ENCODE results near the gene CRTC3. TPM values are rescaled to one million over a fixed set of nuclear protein-coding genes. Genes with fewer than 3 reads are reported as not detected.

CRTC3 gene
- total RNA-seq, 4 donors from 2014 or later: 26.9 to 54.5 (median 42.1) TPM

DNA sequence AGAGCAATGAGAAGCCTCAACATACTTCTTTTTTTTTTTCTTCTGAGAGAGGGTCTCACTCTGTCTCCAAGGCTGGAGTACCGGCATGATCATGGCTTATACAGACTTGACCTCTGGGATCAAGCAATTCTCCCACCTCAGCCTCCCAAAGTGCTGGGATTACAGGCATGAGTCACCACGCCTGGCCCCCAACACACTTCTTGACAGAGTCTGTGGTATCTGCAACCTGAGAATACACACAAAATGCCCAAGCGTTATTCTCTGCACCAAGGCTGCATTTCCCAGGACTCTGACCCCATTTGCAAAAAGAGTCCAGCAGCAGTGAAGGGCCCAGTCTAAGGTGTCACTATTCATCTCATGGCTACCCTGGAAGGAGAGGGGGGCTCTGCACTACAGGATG is 144.8 kb downstream of the CRTC3 start:
- TF ChIP-seq, protein P1, sequence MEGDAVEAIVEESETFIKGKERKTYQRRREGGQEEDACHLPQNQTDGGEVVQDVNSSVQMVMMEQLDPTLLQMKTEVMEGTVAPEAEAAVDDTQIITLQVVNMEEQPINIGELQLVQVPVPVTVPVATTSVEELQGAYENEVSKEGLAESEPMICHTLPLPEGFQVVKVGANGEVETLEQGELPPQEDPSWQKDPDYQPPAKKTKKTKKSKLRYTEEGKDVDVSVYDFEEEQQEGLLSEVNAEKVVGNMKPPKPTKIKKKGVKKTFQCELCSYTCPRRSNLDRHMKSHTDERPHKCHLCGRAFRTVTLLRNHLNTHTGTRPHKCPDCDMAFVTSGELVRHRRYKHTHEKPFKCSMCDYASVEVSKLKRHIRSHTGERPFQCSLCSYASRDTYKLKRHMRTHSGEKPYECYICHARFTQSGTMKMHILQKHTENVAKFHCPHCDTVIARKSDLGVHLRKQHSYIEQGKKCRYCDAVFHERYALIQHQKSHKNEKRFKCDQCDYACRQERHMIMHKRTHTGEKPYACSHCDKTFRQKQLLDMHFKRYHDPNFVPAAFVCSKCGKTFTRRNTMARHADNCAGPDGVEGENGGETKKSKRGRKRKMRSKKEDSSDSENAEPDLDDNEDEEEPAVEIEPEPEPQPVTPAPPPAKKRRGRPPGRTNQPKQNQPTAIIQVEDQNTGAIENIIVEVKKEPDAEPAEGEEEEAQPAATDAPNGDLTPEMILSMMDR (IDR thresholded peaks at IDR 0.05; ENCODE audit: low read depth): no peak

DNA sequence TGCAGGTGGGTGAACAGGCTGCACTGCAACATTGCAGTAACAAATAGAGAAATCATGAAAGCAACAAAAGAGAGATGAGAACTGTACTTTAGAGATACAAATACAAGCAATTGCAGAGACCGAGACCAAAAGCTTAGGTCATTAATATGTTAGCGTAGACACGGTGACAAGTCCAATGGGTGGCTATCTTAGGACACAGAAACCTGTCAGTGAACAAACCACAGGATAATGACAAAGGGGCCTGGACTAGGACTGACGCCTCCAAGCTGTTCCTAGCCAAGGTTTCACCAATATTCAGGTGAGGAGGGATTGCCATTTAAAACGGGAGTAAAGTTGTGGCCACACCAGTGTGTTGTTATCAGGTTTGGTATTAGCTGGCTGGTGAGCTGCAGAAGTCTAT is 145.7 kb downstream of the CRTC3 start:
- TF ChIP-seq, protein P1 (IDR thresholded peaks at IDR 0.05; ENCODE audit: low read depth): no peak

DNA sequence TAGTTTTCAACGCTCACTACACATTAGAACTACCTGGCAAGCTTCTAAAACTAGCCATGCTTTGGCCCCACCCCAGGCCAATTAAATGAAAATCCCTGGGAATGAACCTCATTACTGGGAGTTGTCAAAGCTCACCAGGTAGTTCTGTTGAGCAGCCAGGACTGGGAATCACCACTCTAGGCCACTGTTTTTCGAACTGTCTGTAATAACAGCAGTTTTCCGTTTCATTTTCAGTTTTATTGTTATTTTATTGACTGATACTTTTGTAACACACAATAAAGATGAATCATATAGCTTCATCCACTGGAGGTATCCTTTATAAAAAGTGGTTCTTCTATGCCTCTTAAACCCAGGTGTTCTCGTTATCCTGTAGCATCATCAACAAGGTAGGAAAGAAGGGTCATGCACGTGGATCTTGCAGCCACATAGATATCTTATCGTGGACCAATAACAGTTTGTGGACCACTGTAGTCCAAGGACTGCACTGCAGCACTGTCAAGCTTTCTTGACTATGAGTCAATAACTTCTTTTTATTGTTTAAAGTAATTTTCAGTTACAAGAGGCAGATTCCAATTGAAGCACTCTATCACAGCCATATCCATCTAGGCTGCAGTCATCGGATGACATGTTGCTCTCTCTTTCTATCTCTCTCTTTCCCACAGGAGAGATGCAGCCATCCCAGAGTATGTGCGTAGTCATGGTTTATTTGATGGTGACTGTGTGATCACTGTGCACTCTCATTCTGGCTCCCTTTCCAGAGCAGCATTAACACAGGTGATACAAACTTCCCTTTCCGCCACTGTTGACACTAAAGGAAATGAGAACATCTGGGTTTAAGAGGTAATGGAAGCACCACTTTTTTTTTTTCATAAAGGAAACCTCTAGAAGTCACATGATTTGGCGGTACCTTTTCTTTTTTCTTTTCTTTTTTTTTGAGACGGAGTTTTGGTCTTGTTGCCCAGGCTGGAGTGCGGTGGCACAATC is 148.4 kb downstream of the CRTC3 start:
- TF ChIP-seq, protein P1 (IDR thresholded peaks at IDR 0.05; ENCODE audit: low read depth): no peak

DNA sequence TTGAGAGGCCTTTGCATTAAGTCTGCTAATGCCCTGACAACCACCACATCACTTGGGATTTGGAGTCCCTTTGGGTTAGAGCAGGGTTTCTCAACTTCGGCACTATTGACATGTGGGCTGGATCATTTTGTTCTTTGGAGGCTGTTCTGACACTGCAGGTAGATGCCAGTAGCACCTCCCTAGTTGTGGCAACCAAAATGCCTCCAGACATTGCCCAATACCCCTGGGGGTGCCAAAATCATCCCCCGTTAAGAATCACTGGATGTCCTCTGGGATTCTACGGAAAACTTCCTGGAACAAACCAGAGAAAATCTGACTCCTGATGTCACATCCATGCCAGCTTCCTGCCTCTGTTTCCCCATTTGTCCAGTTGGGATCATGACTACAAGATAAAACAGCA is 150.2 kb downstream of the CRTC3 start:
- TF ChIP-seq, protein P1 (IDR thresholded peaks at IDR 0.05; ENCODE audit: low read depth): no peak

DNA sequence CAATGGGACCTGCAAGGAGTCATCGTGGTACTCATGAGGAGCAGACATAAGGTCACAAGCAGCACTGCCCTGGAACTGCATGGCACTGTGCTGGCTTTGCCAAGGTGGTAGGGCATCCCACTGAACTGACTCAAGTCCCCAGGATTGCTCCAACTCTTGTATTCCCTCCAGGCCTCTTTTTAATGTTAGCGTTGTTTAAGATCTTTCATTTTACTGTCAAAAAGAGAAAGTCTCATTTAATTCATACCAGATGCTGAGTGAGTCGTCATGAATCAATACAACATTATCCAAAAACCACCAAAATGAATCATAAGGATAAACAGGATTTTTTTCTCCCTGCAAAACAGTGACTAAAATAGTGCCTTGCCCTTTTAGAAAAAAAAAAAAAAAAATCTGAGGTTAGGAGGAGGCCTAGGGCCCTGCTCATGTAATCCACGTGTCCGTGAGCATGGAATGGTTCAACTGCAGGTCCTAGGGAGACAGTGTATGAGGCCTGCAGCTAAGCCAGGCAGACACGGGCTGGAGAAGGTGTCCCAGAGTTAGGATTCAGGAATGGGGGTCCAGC is 150.7 kb downstream of the CRTC3 start:
- TF ChIP-seq, protein P1 (IDR thresholded peaks at IDR 0.05; ENCODE audit: low read depth): no peak

DNA sequence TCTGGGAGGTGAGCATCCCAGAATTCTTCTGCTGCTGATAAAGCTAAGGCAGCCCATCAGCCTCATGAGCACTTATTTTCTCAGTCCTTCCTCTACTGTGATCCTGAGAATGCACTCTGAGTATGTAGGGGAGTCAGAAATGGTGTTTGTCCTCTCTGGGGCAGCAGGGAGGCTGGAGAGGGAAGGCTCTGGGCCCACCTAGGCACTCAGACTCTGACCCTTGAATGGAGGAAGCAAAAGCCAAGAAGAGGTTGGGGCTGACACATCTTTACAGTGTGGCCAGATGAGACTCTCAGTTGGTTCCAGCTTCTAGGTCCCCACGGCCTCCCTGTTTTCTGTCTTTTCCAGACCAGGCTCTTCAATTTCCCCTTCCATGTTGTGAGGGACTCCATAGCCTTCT is 151.3 kb downstream of the CRTC3 start:
- TF ChIP-seq, protein P1 (IDR thresholded peaks at IDR 0.05; ENCODE audit: low read depth): no peak

DNA sequence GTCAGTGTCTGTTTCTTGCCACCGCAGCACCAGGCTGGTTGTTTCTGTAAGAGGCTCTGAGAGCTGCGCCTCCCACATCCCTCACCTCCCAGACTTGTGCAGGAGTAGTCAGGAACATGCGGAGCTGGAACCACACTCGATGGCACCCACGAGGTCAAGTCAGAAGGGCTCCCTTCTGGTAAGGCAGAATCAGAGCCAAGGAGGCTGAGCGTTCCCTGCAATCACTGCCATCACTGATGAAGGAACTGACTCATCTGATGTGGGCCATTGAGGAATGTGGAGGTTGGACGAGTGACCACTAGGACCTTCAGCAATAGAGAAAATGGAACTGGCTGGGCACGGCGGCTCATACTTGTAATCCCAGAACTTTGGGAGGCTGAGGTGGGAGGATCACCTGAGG is 151.8 kb downstream of the CRTC3 start:
- TF ChIP-seq, protein P1 (IDR thresholded peaks at IDR 0.05; ENCODE audit: low read depth): no peak

All from subcutaneous adipose tissue (tissue), 4 donors.